K562 (cell line): ENCODE measurements around the gene PDLIM5. TPM values are rescaled to one million over a fixed set of nuclear protein-coding genes. Genes with fewer than 3 reads are reported as not detected.
A peak's percentile ranks its signal among the peaks of the same experiment; 100 is the strongest.

ENCODE experiments used
- CREB1 ChIP-seq, 2 experiments: sonication (generic) in 1 of 2; formaldehyde crosslinking in 1 of 2; IDR thresholded peaks; 2 replicates each; pipeline versions ENCODE4 v1.6.1 to v1.8.0; 2012 to 2022; ENCODE audit warnings: inconsistent platforms in 1 of 2, mild to moderate bottlenecking in 1 of 2, missing genetic modification reagents in 1 of 2, moderate library complexity in 1 of 2
- EGR1 ChIP-seq: fragments of 450-650 bp; conservative IDR thresholded peaks from 2 replicates; pipeline ENCODE4 v1.6.1; 2017; ENCODE audit warnings: mild to moderate bottlenecking
- FOXA1 ChIP-seq: fragments of 450-650 bp; IDR thresholded peaks from 2 replicates; pipeline ENCODE4 v1.6.1; 2016; ENCODE audit warnings: mild to moderate bottlenecking, borderline replicate concordance
- FOXJ2 ChIP-seq: fragments of 200-800 bp; sonication (Bioruptor generic); IDR thresholded peaks from 2 replicates; pipeline ENCODE4 v1.6.1; 2016; ENCODE audit warnings: missing genetic modification characterization, missing compliant biosample characterization
- FOXK2 ChIP-seq, 2 experiments: fragments of 450-650 bp; IDR thresholded peaks in 1 of 2; conservative IDR thresholded peaks in 1 of 2; 2 replicates each; pipeline ENCODE4 v1.6.1; 2016; ENCODE audit warnings: low read depth in 2 of 2, mild to moderate bottlenecking in 1 of 2
- HMBOX1 ChIP-seq: sonication (generic); IDR thresholded peaks from 2 replicates; pipeline ENCODE4 v1.6.1; 2016
- NFRKB ChIP-seq: fragments of 450-650 bp; IDR thresholded peaks from 2 replicates; pipeline ENCODE4 v1.6.1; 2016; ENCODE audit warnings: low read depth
- POLR2AphosphoS5 ChIP-seq: IDR thresholded peaks from 2 replicates; pipeline ENCODE4 v1.6.1; 2011; ENCODE audit warnings: mild to moderate bottlenecking, low read depth, low read length, moderate library complexity; ENCODE audit not compliant: control insufficient read depth, insufficient read depth
- SMARCB1 ChIP-seq: IDR thresholded peaks from 2 replicates; pipeline ENCODE4 v1.6.1; 2011; ENCODE audit warnings: improper control_type of control experiment, low read depth; ENCODE audit not compliant: insufficient read length
- polyA plus RNA-seq, 8 experiments: library from polyadenylated mRNA; depleted of rRNA in 4 of 8; stranded (reverse) in 5 of 8; unstranded in 3 of 8; fragments of >200 nt; fragmentation: Nextera tagmentation in 2 of 8; fragmentation: Illumina TruSeq in 1 of 8; extraction: Ambion mirVana in 2 of 8; extraction: Trizol in 1 of 8; gene quantifications; 2 replicates each; pipeline versions ENCODE4 v1.2.1 to v1.2.3, GENCODE V29; 2011 to 2014; ENCODE audit warnings: inconsistent platforms in 1 of 8, missing spikeins in 1 of 8
- total RNA-seq, 7 experiments: library from RNA; depleted of rRNA in 6 of 7; stranded (reverse); fragments of >200 nt in 6 of 7; fragmentation: Illumina TruSeq in 2 of 7; extraction: Trizol in 2 of 7; gene quantifications; 2 replicates each; pipeline versions ENCODE4 v1.2.1 to v1.2.3, GENCODE V29; 2011 to 2021; ENCODE audit warnings: low replicate concordance in 1 of 7
- TF ChIP-seq, protein P1 (sequence below): sonication (generic); formaldehyde crosslinking; IDR thresholded peaks from 2 replicates; pipeline ENCODE4 v1.8.1; 2023; ENCODE audit warnings: missing genetic modification reagents, mild to moderate bottlenecking, borderline replicate concordance
- TF ChIP-seq, protein P2 (sequence below), 2 experiments: fragments of 450-650 bp; formaldehyde crosslinking in 1 of 2; IDR thresholded peaks; 2 replicates each; pipeline versions ENCODE4 v1.4.0 to v1.6.1; 2014 to 2020; ENCODE audit warnings: mild to moderate bottlenecking in 2 of 2, borderline replicate concordance in 1 of 2, low read depth in 1 of 2

The PDLIM5 gene
- total and polyA plus RNA-seq, 9 of the 15 experiments (the other 6 are each of a cell fraction or from before 2014, with no cell fraction given) = 36.9 to 127 (median 62.5) TPM

DNA sequence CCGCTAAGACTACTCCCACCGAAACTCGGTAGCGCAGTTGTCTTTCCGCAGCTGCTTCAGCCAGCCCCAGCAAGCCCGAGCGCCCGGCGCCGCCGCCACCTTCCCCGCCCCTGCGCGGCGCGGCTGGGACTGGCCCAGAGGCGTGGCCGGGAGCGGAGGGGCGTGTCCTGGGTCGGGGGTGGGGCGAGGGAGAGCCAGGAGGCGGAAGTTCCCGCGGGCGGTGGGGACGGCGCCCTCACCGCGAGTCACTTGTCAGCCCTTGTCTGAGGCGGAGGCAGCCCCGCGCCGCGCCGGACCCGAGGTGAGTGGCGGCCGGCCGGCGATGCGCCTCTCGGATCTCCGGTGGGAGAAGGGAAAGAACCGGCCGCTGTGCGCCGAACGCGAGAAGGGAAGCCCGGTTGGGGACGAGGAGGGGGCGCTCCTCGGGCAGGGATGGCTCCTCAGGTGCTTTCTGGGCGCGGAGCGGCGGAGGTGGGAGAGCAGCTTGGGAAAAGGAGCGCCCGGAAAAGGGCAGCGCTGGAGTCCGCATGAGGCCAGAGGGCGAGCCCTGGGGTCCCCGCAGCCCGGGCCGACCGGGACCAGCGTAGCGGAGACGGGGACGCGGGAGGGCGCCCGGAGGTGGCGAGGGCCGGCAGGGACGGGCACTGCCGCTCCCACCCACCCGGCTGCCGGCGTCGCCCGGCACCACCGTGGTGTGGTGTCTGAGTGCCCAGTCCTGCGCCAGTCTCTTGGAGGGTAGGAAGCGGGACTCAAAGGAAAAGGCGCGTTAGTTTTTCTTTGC is at the start of gene PDLIM5 (continued):
- TF ChIP-seq, protein P1, sequence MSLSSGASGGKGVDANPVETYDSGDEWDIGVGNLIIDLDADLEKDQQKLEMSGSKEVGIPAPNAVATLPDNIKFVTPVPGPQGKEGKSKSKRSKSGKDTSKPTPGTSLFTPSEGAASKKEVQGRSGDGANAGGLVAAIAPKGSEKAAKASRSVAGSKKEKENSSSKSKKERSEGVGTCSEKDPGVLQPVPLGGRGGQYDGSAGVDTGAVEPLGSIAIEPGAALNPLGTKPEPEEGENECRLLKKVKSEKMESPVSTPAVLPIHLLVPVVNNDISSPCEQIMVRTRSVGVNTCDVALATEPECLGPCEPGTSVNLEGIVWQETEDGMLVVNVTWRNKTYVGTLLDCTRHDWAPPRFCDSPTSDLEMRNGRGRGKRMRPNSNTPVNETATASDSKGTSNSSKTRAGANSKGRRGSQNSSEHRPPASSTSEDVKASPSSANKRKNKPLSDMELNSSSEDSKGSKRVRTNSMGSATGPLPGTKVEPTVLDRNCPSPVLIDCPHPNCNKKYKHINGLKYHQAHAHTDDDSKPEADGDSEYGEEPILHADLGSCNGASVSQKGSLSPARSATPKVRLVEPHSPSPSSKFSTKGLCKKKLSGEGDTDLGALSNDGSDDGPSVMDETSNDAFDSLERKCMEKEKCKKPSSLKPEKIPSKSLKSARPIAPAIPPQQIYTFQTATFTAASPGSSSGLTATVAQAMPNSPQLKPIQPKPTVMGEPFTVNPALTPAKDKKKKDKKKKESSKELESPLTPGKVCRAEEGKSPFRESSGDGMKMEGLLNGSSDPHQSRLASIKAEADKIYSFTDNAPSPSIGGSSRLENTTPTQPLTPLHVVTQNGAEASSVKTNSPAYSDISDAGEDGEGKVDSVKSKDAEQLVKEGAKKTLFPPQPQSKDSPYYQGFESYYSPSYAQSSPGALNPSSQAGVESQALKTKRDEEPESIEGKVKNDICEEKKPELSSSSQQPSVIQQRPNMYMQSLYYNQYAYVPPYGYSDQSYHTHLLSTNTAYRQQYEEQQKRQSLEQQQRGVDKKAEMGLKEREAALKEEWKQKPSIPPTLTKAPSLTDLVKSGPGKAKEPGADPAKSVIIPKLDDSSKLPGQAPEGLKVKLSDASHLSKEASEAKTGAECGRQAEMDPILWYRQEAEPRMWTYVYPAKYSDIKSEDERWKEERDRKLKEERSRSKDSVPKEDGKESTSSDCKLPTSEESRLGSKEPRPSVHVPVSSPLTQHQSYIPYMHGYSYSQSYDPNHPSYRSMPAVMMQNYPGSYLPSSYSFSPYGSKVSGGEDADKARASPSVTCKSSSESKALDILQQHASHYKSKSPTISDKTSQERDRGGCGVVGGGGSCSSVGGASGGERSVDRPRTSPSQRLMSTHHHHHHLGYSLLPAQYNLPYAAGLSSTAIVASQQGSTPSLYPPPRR (CRISPR knock-in tag) = no peak
- TF ChIP-seq FOXK2 (conservative IDR thresholded peaks at IDR 0.05 in 1 of 2, IDR thresholded peaks at IDR 0.05 in 1 of 2; ENCODE audit: low read depth in 2 of 2) (no peak), SMARCB1 (no peak), NFRKB (peak; percentile 38; the same call in 1 of the 2 replicates), EGR1 (0 out of 2 replicates have a peak, but pooled peaks have one; percentile 41), CREB1 (IDR thresholded peaks at IDR 0.05) (no peak), CREB1 (CRISPR knock-in tag; IDR thresholded peaks at IDR 0.05) (peak; percentile 38; the same call in 1 of the 2 replicates), FOXA1 (no peak), POLR2AphosphoS5 (peak; percentile 97), FOXJ2 (no peak), HMBOX1 (no peak)
- TF ChIP-seq, protein P2, sequence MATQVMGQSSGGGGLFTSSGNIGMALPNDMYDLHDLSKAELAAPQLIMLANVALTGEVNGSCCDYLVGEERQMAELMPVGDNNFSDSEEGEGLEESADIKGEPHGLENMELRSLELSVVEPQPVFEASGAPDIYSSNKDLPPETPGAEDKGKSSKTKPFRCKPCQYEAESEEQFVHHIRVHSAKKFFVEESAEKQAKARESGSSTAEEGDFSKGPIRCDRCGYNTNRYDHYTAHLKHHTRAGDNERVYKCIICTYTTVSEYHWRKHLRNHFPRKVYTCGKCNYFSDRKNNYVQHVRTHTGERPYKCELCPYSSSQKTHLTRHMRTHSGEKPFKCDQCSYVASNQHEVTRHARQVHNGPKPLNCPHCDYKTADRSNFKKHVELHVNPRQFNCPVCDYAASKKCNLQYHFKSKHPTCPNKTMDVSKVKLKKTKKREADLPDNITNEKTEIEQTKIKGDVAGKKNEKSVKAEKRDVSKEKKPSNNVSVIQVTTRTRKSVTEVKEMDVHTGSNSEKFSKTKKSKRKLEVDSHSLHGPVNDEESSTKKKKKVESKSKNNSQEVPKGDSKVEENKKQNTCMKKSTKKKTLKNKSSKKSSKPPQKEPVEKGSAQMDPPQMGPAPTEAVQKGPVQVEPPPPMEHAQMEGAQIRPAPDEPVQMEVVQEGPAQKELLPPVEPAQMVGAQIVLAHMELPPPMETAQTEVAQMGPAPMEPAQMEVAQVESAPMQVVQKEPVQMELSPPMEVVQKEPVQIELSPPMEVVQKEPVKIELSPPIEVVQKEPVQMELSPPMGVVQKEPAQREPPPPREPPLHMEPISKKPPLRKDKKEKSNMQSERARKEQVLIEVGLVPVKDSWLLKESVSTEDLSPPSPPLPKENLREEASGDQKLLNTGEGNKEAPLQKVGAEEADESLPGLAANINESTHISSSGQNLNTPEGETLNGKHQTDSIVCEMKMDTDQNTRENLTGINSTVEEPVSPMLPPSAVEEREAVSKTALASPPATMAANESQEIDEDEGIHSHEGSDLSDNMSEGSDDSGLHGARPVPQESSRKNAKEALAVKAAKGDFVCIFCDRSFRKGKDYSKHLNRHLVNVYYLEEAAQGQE (IDR thresholded peaks at IDR 0.05; ENCODE audit: borderline replicate concordance) = peak; percentile 87
- TF ChIP-seq, protein P2 (CRISPR knock-in tag; IDR thresholded peaks at IDR 0.05; ENCODE audit: low read depth) = no peak
